Breast epithelium (tissue), 4 donors: Measurements from ENCODE around the gene KCND3. TPM values are rescaled to one million over a fixed set of nuclear protein-coding genes. Genes with fewer than 3 reads are reported as not detected.
A peak's percentile ranks its signal among the peaks of the same experiment; 100 is the strongest.

Experiments
- DNase-seq, 2 donors: peaks; one replicate each; pipeline ENCODE4 v3.0.0-alpha.2; 2019; ENCODE audit warnings: low spot score in 2 of 2
- H3K27ac ChIP-seq, 2 donors: fragments of 200-600 bp; sonication (generic) in 1 of 2; one replicate each; pipeline ENCODE4 v1.5.1; 2016 to 2019; ENCODE audit warnings: mild to moderate bottlenecking in 1 of 2
- H3K27me3 ChIP-seq, 2 donors: fragments of 200-600 bp; sonication (generic) in 1 of 2; one replicate each; pipeline versions ENCODE4 v1.5.1 to v1.6.0; 2017 to 2019; ENCODE audit warnings: control low read depth in 1 of 2, mild to moderate bottlenecking in 1 of 2
- H3K36me3 ChIP-seq: fragments of 200-600 bp; one replicate; pipeline ENCODE4 v1.5.1; 2019
- H3K4me1 ChIP-seq, 2 donors: fragments of 200-600 bp; sonication (generic); one replicate each; pipeline ENCODE4 v1.5.1; 2016 to 2019; ENCODE audit warnings: control low read depth in 1 of 2
- H3K4me3 ChIP-seq, 3 donors: fragments of 200-600 bp; sonication (generic); 1 replicate in 2 of 3; 2 replicates in 1 of 3; pipeline ENCODE4 v1.5.1; 2016 to 2019; ENCODE audit warnings: mild to moderate bottlenecking in 3 of 3, moderate library complexity in 2 of 3
- H3K9me3 ChIP-seq, 2 donors: fragments of 200-600 bp; sonication (generic) in 1 of 2; one replicate each; pipeline ENCODE4 v1.5.1; 2016 to 2019; ENCODE audit warnings: control low read depth in 1 of 2
- POLR2A ChIP-seq: fragments of 450-650 bp; IDR thresholded peaks from one replicate; pipeline ENCODE4 v1.6.1; 2016; ENCODE audit warnings: antibody characterized with exemption, mild to moderate bottlenecking, moderate library complexity
- POLR2AphosphoS5 ChIP-seq, 3 donors: sonication (generic); formaldehyde crosslinking; IDR thresholded peaks; one replicate each; pipeline ENCODE4 v1.6.1; 2017; ENCODE audit warnings: antibody characterized with exemption in 3 of 3
- intact Hi-C: fragments of 100-400 bp; cut with DNase I; formaldehyde crosslinking; loops from one replicate; pipeline ENCODE4 v1.15.1; 2023; ENCODE audit warnings: low total_unique reads
- total RNA-seq, 3 donors: library from RNA; depleted of rRNA; stranded (reverse); fragments of >200 nt; gene quantifications; one replicate each; pipeline ENCODE4 v1.1.0, GENCODE V29; 2016
- TF ChIP-seq, protein P1 (sequence below), 3 donors: fragments of 450-650 bp; IDR thresholded peaks; one replicate each; pipeline ENCODE4 v1.5.1; 2016 to 2017; ENCODE audit warnings: antibody characterized with exemption in 3 of 3, mild to moderate bottlenecking in 3 of 3, moderate library complexity in 3 of 3

Gene KCND3
- total RNA-seq, 3 donors from 2014 or later, result 5.9 to 10.2 (median 6.7) TPM

DNA sequence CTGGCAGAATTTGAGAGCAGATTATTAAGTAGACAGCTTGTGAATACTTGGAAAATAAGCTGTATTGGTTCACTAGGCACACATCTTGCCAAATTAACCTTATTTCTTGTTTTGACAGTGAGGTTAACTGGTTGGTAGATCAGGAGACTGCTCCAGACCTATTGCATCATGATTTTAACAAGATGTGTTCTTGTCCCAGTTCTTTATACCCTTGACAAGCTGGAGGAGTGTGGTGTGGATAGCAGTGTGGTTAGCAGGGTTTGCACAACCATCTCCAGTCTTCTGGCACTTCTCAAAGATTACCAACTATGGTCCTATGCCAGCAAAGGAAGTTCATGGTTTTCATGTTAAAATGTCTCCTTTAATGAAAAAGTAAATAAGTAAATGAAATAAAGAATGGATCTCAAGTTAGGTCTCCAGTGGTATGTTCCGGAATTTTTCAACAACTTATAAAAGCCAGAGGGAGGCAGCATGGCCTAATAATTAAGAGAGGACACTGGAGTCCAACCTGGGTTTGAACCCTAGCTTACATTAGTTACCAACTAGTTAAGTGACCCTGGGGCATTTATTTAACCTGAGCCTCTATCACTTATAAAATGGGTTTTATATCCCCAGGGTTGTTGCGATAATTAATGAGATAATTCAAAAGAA is 199.7 kb downstream of the KCND3 start:
- Histone ChIP-seq H3K4me3 (no peak overlapping the region), H3K27ac (peak overlapping the region in 1 of 2 donors; percentile 9), H3K9me3 (no peaks in the 10 kb centered on the region), H3K36me3 (no peaks in the 10 kb centered on the region), H3K4me1 (no peaks in the 10 kb centered on the region), H3K27me3 (no peaks in the 10 kb centered on the region)
- TF ChIP-seq, protein P1, sequence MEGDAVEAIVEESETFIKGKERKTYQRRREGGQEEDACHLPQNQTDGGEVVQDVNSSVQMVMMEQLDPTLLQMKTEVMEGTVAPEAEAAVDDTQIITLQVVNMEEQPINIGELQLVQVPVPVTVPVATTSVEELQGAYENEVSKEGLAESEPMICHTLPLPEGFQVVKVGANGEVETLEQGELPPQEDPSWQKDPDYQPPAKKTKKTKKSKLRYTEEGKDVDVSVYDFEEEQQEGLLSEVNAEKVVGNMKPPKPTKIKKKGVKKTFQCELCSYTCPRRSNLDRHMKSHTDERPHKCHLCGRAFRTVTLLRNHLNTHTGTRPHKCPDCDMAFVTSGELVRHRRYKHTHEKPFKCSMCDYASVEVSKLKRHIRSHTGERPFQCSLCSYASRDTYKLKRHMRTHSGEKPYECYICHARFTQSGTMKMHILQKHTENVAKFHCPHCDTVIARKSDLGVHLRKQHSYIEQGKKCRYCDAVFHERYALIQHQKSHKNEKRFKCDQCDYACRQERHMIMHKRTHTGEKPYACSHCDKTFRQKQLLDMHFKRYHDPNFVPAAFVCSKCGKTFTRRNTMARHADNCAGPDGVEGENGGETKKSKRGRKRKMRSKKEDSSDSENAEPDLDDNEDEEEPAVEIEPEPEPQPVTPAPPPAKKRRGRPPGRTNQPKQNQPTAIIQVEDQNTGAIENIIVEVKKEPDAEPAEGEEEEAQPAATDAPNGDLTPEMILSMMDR (IDR thresholded peaks at IDR 0.05), result peak in 1 of 3 donors; percentile 9
- no peak for TF ChIP-seq POLR2A
- intact Hi-C loops, result no loop called here
- no peak for DNase-seq

DNA sequence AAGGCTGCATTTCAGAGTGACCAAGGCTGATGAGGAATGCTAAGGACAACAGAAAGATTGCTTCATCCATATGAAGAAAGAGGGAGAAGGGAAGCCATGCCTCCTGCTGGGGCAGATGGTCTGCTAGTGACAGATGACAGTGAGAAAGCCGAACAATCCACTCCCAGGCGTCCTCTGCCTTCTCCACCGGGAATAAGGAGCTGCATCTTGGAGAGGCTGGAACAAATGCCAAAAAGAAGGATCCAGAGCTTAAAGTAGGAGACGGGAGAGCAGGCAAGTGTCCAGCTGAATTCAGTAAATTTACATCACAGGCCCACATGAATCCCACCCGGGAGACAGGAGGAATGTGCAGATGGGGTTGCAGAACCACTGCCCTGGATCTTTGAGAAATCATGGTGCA is 200.3 kb downstream of the KCND3 start:
- DNase-seq, result no peak
- Histone ChIP-seq H3K27me3 (no peaks in the 10 kb centered on the region), H3K4me1 (no peaks in the 10 kb centered on the region), H3K36me3 (no peaks in the 10 kb centered on the region), H3K27ac (peak overlapping the region in 1 of 2 donors; percentile 9), H3K9me3 (no peaks in the 10 kb centered on the region), H3K4me3 (no peak overlapping the region)
- intact Hi-C loops, result no loop called here
- TF ChIP-seq, protein P1 (IDR thresholded peaks at IDR 0.05), result no peak
- TF ChIP-seq POLR2AphosphoS5 (IDR thresholded peaks at IDR 0.05) (no peak), POLR2A (no peak)

DNA sequence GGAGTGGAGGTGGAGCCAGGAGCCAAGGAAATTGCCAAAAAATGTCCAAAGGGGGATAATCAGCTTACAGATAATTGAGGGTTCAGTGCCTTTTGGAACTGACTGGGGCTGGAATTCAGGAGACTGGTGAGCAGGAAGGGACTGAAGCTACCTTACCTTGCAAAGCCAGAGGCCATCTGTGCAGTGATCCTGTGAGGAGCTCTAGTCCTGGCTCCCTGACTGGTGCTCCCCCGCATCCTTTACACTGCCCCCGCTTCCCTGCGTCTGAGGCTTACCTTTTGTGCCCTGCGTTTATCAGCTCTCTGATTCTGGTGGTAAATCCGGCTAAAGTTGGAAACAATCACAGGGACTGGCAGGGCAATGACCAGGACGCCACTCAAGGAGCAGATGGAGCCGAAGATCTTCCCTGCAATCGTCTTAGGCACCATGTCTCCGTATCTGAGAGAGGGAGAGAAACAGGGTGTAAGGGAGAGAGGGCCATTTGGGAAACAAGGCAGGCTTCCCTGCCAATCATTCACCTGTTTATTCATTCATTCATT is 202.7 kb downstream of the KCND3 start:
- H3K4me3 ChIP-seq, result no peak overlapping the region
- H3K27me3 ChIP-seq, result no peaks in the 10 kb centered on the region
- no peaks in the 10 kb centered on the region for H3K4me1 ChIP-seq
- H3K36me3 ChIP-seq, result no peaks in the 10 kb centered on the region
- DNase-seq, result no peak
- TF ChIP-seq POLR2A, result no peak
- no peak overlapping the region for H3K27ac ChIP-seq
- H3K9me3 ChIP-seq, result no peaks in the 10 kb centered on the region
- intact Hi-C loops, result no loop called here

DNA sequence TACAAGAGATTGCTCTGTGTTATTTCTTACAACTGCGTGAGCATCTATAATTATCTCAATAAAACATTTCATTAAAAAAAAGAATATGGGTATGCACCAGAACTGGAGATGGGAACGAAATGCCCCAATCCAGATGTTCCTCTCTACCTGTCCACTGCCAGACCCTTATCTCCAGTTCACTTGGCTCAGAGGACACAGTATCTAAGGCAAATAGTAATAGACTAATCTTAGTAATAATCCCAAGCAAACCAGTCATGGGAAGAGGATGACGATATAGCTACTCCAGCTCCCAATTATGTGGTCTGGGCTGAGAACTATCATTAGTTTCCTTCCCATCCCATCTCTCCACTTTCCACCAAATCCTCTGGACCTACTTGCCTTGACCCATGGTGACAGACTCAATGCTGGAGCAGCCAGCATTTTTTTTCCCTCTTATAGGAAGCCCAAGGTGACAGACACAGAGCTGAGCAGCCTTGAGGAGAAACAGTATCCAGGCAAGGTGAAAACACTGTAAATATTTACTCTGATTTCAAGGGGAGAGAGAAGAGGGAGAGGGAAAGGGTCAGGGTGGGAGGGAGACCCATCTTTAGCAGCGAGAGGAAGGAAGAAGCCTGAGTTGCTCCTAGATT is 205.1 kb downstream of the KCND3 start:
- intact Hi-C loops, result no loop called here
- no peak for DNase-seq

DNA sequence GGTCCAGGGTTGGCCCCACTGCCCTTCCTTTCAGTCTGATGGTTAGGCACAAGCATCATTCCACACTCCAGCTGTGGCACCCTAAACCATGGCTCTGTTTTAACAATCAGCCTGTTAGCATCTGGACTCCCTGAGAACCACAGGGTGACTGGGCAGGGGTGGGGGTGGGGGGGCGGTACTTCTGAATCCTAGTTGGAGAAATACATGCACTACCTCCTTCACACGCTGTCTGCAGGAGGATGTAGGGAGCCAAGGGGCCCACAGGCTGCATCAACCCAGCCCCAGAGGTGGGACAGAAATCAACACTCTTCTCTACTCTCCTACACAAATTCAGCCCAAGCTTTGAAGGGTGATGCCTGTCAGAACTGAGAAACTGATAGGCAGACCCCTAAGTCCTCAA is 209.9 kb downstream of the KCND3 start:
- Histone ChIP-seq H3K9me3 (no peaks in the 10 kb centered on the region), H3K27me3 (no peaks in the 10 kb centered on the region), H3K27ac (no peak overlapping the region), H3K36me3 (no peaks in the 10 kb centered on the region), H3K4me3 (no peak overlapping the region), H3K4me1 (no peaks in the 10 kb centered on the region)
- no peak for DNase-seq
- intact Hi-C loops, result no loop called here
- no peak for TF ChIP-seq POLR2AphosphoS5 (IDR thresholded peaks at IDR 0.05)
- TF ChIP-seq, protein P1 (IDR thresholded peaks at IDR 0.05), result no peak
- no peak for TF ChIP-seq POLR2A

More for the DNA sequence above, 205.1 kb downstream of the KCND3 start:
- Histone ChIP-seq H3K4me1 (no peaks in the 10 kb centered on the region), H3K4me3 (no peak overlapping the region), H3K27me3 (no peaks in the 10 kb centered on the region), H3K9me3 (no peaks in the 10 kb centered on the region), H3K27ac (no peak overlapping the region), H3K36me3 (no peaks in the 10 kb centered on the region)
- TF ChIP-seq POLR2AphosphoS5 (IDR thresholded peaks at IDR 0.05), result no peak
- no peak for TF ChIP-seq POLR2A
- TF ChIP-seq, protein P1 (IDR thresholded peaks at IDR 0.05), result no peak
